ENCODE measurements around the gene STRN4.

DNA sequence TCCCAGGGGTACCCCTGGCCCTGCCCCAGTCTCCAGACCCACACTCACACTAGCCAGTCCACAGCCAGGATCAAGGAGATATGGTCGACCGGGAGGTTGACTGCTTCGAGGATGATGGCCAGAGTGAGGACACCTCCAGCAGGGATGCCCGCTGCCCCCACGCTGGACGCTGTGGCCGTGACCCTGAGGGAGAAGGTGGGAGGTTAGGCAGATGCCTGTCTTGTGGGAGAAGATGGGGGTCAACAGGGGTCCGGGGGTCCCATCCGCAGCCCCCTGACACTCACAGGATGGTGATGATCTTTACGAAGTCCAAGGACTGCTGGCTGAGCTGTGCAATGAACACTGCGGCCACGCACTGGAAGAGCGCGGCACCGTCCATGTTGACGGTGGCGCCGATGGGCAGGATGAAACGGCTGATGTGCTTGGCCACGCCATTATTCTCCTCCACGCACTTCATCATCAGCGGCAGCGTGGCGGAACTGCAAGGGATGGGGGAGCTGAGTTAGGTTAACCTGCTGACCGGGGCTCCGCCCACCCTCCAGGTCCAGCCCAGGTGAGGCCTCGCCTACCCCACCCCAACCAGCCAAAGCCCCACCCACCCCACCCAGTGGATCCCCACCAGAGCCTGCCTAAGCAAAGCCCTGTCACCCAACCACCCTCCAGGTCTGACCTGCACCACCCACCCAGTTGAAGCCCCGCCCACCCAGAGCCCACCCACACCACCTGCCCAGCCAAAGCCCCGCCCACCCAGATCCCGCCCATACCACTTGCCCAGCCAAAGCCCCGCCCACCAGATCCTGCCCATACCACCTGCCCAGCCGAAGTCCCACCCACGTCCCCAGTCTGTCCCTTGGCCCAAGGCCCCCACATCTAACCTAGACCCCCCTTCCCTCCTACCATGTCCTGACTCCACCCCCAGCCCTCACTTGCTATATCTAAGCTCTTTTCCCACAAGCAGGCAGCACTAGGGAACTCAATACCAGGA is 31.0 kb upstream of the STRN4 start:
- TF ChIP-seq, protein P1, sequence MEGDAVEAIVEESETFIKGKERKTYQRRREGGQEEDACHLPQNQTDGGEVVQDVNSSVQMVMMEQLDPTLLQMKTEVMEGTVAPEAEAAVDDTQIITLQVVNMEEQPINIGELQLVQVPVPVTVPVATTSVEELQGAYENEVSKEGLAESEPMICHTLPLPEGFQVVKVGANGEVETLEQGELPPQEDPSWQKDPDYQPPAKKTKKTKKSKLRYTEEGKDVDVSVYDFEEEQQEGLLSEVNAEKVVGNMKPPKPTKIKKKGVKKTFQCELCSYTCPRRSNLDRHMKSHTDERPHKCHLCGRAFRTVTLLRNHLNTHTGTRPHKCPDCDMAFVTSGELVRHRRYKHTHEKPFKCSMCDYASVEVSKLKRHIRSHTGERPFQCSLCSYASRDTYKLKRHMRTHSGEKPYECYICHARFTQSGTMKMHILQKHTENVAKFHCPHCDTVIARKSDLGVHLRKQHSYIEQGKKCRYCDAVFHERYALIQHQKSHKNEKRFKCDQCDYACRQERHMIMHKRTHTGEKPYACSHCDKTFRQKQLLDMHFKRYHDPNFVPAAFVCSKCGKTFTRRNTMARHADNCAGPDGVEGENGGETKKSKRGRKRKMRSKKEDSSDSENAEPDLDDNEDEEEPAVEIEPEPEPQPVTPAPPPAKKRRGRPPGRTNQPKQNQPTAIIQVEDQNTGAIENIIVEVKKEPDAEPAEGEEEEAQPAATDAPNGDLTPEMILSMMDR (IDR thresholded peaks at IDR 0.05; ENCODE audit: insufficient read depth, low read length, poor library complexity, severe bottlenecking): no peak
- TF ChIP-seq EZH2phosphoT487 (conservative IDR thresholded peaks at IDR 0.05; ENCODE audit: low read length): no peak

Measured in SU-DHL-6 (cell line).